ENCODE data around the gene PHF21A.
"Not testable (repeated sequence)": the region's sequence is repeated elsewhere in the genome, so short reads cannot be mapped to it uniquely, and the experiment has no call there.

PHF21A gene

DNA sequence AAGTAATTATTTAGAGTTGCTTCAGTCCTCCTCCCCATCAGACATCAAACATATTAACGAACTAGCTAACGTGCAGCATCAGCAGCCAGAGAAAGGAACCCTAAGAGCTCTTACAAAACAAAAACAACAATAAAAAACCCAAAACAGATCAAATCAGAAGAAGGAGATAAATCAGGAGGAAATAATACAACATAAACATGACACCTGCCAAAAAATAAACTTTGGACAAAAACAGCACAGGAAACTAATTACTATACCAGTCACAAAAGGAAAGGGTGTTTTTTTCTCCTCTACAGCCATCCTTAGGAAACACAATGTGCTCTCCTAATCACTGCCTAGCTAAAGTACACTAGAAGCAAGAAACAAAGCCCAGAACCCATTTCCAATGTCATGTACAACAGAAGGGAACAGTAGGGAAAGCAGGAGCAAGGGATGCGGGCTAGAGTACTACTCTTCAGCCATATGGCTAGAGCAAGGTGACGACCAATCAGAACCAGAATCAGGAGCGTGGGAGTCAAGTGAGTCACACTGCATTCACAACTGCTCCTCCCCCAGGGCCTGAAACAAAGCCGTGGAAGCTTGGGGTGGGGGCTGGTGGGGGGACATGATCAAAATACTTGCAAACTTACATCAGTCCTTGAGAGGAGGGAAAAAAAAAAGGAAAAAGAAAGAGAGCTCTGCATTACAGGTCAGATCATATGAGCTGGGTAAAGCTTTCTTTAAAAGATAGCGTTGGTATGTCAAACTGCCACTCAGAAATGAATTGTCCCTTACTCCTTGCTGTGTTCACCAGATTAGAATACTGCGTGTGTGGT, 138.4 kb downstream of the PHF21A start:
- Histone ChIP-seq H3K79me2 (ENCODE audit: insufficient read depth, low read length) (no peaks in the 10 kb centered on the region), H3K27me3 (ENCODE audit: low read length) (no peaks in the 10 kb centered on the region), H3K4me2 (ENCODE audit: low read depth, low read length, poor library complexity, severe bottlenecking) (no peak overlapping the region), H3K27ac (ENCODE audit: low read depth, low read length) (no peak overlapping the region), H3K36me3 (ENCODE audit: low read length) (peaks cover 3% of the 10 kb centered on the region; the same call in 1 of the 2 replicates), H3K9me3 (ENCODE audit: insufficient read depth, low read length) (no peaks in the 10 kb centered on the region), H2AFZ (ENCODE audit: low read depth, low read length, severe bottlenecking) (no peak overlapping the region), H3K9ac (ENCODE audit: low read length) (no peak overlapping the region), H3K4me3 (ENCODE audit: insufficient read depth, low read length, poor library complexity, severe bottlenecking) (no peak overlapping the region), H4K20me1 (ENCODE audit: low read depth, low read length) (no peaks in the 10 kb centered on the region; the same call in 1 of the 2 replicates), H3F3A (ENCODE audit: insufficient read depth) (no peaks in the 10 kb centered on the region), H3K9me2 (replicated peaks; ENCODE audit: insufficient read depth, low read length) (no peaks in the 10 kb centered on the region)
- TF ChIP-seq CTCF (IDR thresholded peaks at IDR 0.05; ENCODE audit: insufficient read depth, low read length, poor library complexity, severe bottlenecking) (no peak), EZH2phosphoT487 (conservative IDR thresholded peaks at IDR 0.05; ENCODE audit: low read length) (no peak)

- not testable (repeated sequence) for H3K27ac ChIP-seq (ENCODE audit: low read depth, low read length); H3K9me2 ChIP-seq (replicated peaks; ENCODE audit: insufficient read depth, low read length); H3K9me3 ChIP-seq (ENCODE audit: insufficient read depth, low read length); H3K4me2 ChIP-seq (ENCODE audit: low read depth, low read length, poor library complexity, severe bottlenecking); H3F3A ChIP-seq (ENCODE audit: insufficient read depth); H3K79me2 ChIP-seq (ENCODE audit: insufficient read depth, low read length); H3K9ac ChIP-seq (ENCODE audit: low read length); H3K36me3 ChIP-seq (ENCODE audit: low read length); H2AFZ ChIP-seq (ENCODE audit: low read depth, low read length, severe bottlenecking); H4K20me1 ChIP-seq (ENCODE audit: low read depth, low read length); H3K4me3 ChIP-seq (ENCODE audit: insufficient read depth, low read length, poor library complexity, severe bottlenecking); H3K27me3 ChIP-seq (ENCODE audit: low read length)
Measured at GRCh38 chr11:45981826-45982225, 139.4 kb downstream of the PHF21A start.

- no peaks in the 10 kb centered on the region for H3K9me3 ChIP-seq (ENCODE audit: insufficient read depth, low read length)
- H3K79me2 ChIP-seq (ENCODE audit: insufficient read depth, low read length), result no peaks in the 10 kb centered on the region
- H3K27ac ChIP-seq (ENCODE audit: low read depth, low read length), result no peak overlapping the region
- H3K27me3 ChIP-seq (ENCODE audit: low read length), result no peaks in the 10 kb centered on the region
- H3F3A ChIP-seq (ENCODE audit: insufficient read depth), result no peaks in the 10 kb centered on the region
- H2AFZ ChIP-seq (ENCODE audit: low read depth, low read length, severe bottlenecking), result no peak overlapping the region
- H3K9me2 ChIP-seq (replicated peaks; ENCODE audit: insufficient read depth, low read length), result no peaks in the 10 kb centered on the region
- no peak overlapping the region for H3K9ac ChIP-seq (ENCODE audit: low read length)
- H3K4me2 ChIP-seq (ENCODE audit: low read depth, low read length, poor library complexity, severe bottlenecking), result no peak overlapping the region
- peaks cover 6% of the 10 kb centered on the region; the same call in 1 of the 2 replicates for H3K36me3 ChIP-seq (ENCODE audit: low read length)
- no peak overlapping the region for H3K4me3 ChIP-seq (ENCODE audit: insufficient read depth, low read length, poor library complexity, severe bottlenecking)
- H4K20me1 ChIP-seq (ENCODE audit: low read depth, low read length), result no peaks in the 10 kb centered on the region
- no peak for TF ChIP-seq CTCF (IDR thresholded peaks at IDR 0.05; ENCODE audit: insufficient read depth, low read length, poor library complexity, severe bottlenecking)
- no peak for TF ChIP-seq EZH2phosphoT487 (conservative IDR thresholded peaks at IDR 0.05; ENCODE audit: low read length)
Measured at GRCh38 chr11:45974806-45975205, 146.4 kb downstream of the PHF21A start.

- peaks cover 10% of the 10 kb centered on the region; the same call in 1 of the 2 replicates for H3K36me3 ChIP-seq (ENCODE audit: low read length)
- no peak overlapping the region for H2AFZ ChIP-seq (ENCODE audit: low read depth, low read length, severe bottlenecking)
- H3K4me3 ChIP-seq (ENCODE audit: insufficient read depth, low read length, poor library complexity, severe bottlenecking), result no peak overlapping the region
- no peaks in the 10 kb centered on the region for H4K20me1 ChIP-seq (ENCODE audit: low read depth, low read length)
- no peaks in the 10 kb centered on the region for H3K9me2 ChIP-seq (replicated peaks; ENCODE audit: insufficient read depth, low read length)
- no peak overlapping the region for H3K9ac ChIP-seq (ENCODE audit: low read length)
- H3K9me3 ChIP-seq (ENCODE audit: insufficient read depth, low read length), result no peaks in the 10 kb centered on the region
- H3K27ac ChIP-seq (ENCODE audit: low read depth, low read length), result no peak overlapping the region
- TF ChIP-seq EZH2phosphoT487 (conservative IDR thresholded peaks at IDR 0.05; ENCODE audit: low read length) (no peak), CTCF (IDR thresholded peaks at IDR 0.05; ENCODE audit: insufficient read depth, low read length, poor library complexity, severe bottlenecking) (no peak)
- H3K79me2 ChIP-seq (ENCODE audit: insufficient read depth, low read length), result no peaks in the 10 kb centered on the region
- no peaks in the 10 kb centered on the region for H3K27me3 ChIP-seq (ENCODE audit: low read length)
- no peak overlapping the region for H3K4me2 ChIP-seq (ENCODE audit: low read depth, low read length, poor library complexity, severe bottlenecking)
- H3F3A ChIP-seq (ENCODE audit: insufficient read depth), result no peaks in the 10 kb centered on the region
Measured at GRCh38 chr11:45973601-45974000, 147.7 kb downstream of the PHF21A start.
